ENCODE data around the gene TYW1.
"Not testable (repeated sequence)": the region's sequence is repeated elsewhere in the genome, so short reads cannot be mapped to it uniquely, and the experiment has no call there.

TYW1 gene

DNA sequence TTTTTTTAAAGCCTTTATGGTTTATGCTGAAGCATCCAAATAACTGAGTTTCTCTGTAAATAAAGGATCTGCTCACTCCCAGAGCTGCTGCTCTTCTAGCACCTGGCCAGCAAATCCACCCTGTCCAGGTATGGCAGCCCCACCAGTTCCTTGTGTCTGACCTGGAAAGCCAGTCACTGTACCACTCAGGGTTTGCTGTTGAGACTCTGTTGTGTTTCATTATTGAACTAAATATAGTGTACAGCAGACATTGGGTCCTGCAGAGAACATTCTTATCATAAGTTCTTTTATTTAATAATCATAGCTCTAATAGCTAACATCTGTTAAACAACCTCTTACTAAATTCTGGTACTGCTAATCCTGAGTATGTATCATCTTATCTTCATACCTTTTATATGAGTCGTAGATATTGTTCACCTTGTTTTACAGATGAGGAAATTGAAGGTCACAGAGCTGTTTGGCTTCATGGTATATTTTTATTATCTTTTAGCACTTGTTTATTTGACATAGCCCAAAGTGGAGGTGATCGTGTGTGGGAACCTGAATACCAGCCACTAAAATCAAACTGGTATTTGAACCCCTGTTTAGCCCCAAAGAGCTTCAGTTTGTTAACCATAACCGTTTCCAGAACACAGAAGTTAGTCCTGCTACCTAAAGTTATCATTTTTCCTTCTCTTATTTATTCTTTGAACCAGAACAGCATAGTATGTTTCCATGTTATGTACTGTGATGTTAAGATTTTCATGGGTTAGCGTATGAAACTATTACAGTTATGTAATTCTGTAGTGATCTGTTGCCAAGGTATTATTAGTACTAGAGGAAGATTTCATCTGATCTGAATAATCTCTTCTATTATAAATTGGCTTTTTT lies 139.2 kb downstream of the TYW1 start:
- not testable (repeated sequence) for DNase-seq

DNA sequence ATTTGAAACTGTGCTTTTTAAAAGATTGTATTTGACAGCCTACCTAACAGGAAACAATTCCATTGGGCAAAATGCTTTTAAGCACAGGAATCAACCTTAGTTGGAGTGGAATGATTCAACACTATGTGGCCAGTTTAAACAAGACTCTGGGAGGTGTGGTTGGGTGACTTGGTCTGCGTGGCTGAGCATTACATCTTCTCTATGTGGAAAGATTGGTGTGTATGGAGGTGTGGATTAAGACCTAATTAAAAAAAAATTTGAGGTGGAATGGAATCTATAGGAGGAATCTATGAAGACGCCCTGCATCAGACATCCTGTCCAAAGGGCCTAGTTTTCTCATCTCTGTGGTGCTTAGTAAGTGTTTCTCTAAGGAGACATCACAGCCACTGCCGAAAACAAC lies 140.9 kb downstream of the TYW1 start:
- not testable (repeated sequence) for DNase-seq

GRCh38 chr7:67139876-67140275 lies 143.2 kb downstream of the TYW1 start:
- not testable (repeated sequence) for DNase-seq

GRCh38 chr7:67141001-67141400 lies 144.4 kb downstream of the TYW1 start:
- not testable (repeated sequence) for DNase-seq

- DNase-seq, result not testable (repeated sequence)
Observed at GRCh38 chr7:67143091-67143786, 146.6 kb downstream of the TYW1 start.

DNA sequence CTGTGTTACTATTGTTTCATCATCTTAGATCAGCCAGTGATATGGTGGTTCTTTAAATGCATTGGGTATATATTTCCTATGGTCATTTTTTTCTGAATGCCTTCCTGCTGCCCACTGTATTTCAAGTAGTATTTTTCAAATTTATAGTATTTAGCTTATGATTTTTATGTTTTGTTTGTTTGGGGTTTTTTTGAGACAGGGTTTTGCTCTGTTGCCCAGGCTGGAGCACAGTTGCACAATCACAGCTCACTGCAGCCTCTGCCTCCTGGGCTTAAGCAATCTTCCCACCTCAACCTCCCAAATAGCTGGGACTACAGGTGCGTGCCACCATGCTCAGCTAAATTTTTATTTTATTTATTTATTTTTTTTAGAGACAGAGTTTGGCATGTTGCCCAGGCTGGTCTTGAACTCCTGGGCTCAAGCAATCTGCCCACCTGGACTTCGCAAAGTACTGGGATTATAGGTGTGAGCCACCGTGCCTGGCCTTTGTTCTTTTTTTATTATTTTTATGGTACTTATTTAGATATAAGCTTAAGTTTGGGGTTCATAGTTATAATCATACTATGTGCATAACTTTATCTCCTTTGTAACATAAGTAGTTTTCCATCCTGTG lies 149.1 kb downstream of the TYW1 start:
- DNase-seq, result not testable (repeated sequence)

- not testable (repeated sequence) for DNase-seq
Observed at GRCh38 chr7:67149131-67149530, 152.5 kb downstream of the TYW1 start.

GRCh38 chr7:67154374-67154773 lies 157.7 kb downstream of the TYW1 start:
- DNase-seq, result not testable (repeated sequence)

- DNase-seq, result not testable (repeated sequence)
Observed at GRCh38 chr7:67156064-67156463, 159.4 kb downstream of the TYW1 start.

- DNase-seq, result peak; percentile 26
Observed at GRCh38 chr7:67163285-67163684, 166.7 kb downstream of the TYW1 start.

DNA sequence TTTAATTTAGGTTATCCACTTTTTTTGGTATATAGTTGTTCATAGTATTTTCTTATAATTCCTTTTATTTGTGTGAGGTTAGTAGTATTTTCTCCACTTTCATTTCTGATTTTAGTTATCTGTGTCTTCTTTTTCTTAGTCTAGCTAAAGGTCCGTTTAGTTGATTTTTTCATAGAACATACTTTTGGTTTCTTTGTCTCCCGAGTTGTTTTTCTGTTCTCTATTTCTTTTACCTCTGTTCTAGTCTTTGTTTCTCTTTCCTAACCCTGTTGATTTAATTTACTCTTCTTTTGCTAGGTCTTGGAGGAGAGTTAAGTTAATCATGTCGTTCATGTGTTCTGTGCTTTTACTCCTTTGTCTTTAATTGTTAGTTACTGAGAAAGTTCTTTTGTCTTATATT lies 174.5 kb downstream of the TYW1 start:
- DNase-seq, result not testable (repeated sequence)

DNA sequence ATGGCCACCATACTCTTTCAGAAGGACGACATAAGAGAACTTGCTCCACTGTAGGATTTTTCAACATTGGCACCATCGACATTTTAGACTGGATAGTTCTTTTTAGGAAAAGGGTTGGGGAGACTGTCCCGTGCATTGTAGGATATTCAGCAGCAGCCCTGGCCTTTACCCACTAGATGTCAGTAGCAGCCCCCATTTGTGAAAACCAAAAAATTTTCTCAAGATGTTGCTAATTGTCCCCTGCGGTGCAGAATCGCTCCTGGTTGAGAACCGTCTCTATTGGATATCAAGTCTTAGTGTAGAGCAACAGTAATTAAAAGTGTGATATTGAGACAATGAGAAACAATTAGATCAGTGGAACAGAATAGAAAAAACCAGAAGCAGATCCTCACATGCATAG lies 180.1 kb downstream of the TYW1 start:
- not testable (repeated sequence) for DNase-seq

DNA sequence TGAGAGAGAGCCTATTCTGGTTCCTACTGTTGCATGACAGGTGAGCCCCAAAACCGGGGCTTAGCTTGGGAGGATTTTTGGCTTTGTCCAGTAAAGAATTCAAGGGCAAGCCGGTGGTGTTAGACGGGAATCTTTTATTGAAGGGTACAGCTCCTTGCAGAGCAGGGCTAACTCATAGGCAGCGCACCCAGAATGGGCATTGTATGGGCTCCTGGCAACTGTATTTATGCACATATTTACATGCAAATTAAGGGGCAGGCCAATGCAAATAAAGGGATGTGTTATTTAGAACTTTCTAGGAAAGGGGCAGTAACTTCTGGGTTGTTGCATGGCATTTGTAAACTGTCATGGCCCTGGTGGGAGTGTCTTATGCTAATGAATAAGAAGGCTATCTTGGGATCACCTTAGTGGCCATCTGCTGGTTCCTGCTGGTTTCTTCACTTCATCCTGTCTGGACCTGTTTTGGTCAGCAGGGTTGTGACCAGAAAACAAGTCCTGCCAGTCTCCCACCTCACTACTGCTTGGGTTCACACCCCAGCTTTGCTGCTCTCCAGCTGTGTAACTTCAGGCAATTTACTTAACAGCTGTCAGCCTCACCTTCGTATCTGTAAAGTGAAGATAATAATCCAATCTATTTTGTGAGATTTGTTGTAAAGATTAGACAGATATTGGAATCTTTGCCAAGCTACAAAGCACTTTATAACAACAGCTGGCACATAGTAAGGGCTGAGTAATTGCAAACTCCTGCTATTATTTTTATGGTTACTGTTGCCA lies 182.5 kb downstream of the TYW1 start:
- DNase-seq, result not testable (repeated sequence)

GRCh38 chr7:67182956-67183750 lies 186.5 kb downstream of the TYW1 start:
- DNase-seq, result not testable (repeated sequence)

GRCh38 chr7:67184912-67185659 lies 188.5 kb downstream of the TYW1 start:
- DNase-seq, result not testable (repeated sequence)

DNA sequence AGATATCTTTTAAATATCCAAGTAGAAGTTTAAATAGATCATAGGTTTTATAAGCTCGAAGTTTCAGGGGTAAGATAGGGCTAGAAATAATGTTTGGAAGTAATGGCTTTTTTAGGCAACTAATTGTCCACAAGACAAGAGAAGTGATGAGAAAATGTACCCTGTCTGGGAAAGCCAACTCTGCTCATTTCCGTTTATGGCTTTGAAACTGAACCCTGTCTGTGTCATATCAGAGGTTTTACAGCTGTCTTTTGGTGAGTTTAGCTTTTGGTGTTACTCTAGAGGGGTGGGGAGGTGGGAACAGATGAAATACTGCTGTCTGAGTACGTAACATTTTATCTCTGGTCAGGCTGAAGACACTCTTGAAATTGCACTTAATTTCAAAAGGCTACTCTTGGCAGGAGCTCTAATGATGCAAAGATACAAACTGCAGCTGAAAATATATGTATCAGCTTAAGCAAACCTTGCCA lies 189.1 kb downstream of the TYW1 start:
- DNase-seq, result not testable (repeated sequence)

DNA sequence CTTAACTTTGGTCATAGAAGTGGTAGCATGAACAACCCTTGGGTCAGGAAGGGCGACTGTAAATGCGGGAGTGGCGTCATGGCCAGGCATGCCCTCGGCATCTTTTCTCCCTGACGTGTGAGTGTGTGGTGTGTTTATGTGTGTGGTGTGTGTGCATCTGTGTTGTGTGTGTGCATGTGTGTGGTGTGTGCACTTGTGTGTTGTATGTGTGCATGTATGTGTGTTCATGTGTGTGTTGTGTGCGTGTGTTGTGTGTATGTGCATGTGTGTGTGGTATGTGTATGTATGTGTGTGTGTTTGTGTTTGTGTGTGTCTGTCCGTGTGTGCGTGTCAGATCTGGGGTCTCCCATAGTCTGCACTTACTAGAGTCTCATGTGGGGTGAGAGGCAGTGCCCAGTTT lies 192.5 kb downstream of the TYW1 start:
- DNase-seq, result not testable (repeated sequence)

DNA sequence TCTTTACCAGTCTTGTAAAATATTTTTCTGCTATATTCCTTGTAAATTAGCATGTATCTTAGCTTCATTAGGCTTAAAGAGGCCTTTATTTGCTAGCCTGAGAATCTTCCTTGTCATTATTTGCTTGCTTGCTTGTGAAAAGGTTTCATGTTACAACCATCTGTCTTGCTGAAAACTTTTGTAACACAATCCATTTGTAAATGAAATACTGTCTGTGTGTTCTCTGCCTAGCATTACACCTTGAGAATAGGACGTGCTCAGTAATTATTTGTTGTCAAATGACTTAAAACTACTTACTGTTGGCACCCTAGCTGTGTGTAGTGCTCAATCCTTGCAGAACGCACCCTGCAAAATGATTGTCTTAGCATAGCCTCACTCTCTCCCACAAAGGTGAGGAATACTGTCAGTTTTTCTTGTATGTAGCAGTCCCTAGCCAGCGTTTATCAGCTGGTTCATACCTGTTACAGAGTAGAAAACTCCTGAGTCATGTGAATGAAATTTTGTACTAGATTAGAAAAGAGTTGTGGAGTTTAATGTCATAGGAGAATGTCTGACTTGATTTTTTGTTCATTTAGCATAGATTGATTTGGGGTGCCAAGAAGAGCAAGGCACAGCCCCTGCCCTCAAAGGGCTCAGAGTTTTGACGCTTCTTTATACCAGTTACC lies 193.3 kb downstream of the TYW1 start:
- not testable (repeated sequence) for DNase-seq

- not testable (repeated sequence) for DNase-seq
Observed at GRCh38 chr7:67191002-67191720, 194.5 kb downstream of the TYW1 start.

Data from CD4-positive, alpha-beta T cell treated with Interleukin-6 for 4 hours (primary cell).